Activated CD8-positive, alpha-beta T cell treated with anti-CD3 and anti-CD28 coated beads, Interleukin-2, amount 10 ng/mL, durations not matched to agents 7 days and 5 days (primary cell): ENCODE measurements around the gene KRT7. TPM values are rescaled to one million over a fixed set of nuclear protein-coding genes. Genes with fewer than 3 reads are reported as not detected.
"Not testable (repeated sequence)": the region's sequence is repeated elsewhere in the genome, so short reads cannot be mapped to it uniquely, and the experiment has no call there.

Experiments used
- ATAC-seq: fragments of 150-1000 bp; cut with Tn5 transposase; one replicate; pipeline ENCODE4 v1.10.0; 2021; ENCODE audit warnings: moderate library complexity
- CTCF ChIA-PET: fragments of 350-600 bp; sonication (Branson Sonifier 250); formaldehyde crosslinking; loops from one replicate; lab custom pipeline; 2021; ENCODE audit warnings: antibody characterized with exemption; lab: Charles Lee
- POLR2A ChIA-PET: fragments of 350-600 bp; sonication (Branson Sonifier 250); formaldehyde crosslinking; loops from one replicate; lab custom pipeline; 2021; ENCODE audit warnings: antibody characterized with exemption; lab: Charles Lee
- DNase-seq: peaks from one replicate; pipeline ENCODE4 v3.0.0-alpha.2; 2020
- H3K27ac Mint-ChIP-seq: one replicate; pipeline ENCODE4 v1.8.0; 2021; ENCODE audit warnings: mild to moderate bottlenecking, mixed read lengths
- H3K27me3 Mint-ChIP-seq: one replicate; pipeline ENCODE4 v1.8.0; 2021; ENCODE audit warnings: low read depth, mixed read lengths
- H3K36me3 Mint-ChIP-seq: one replicate; pipeline ENCODE4 v1.8.0; 2021; ENCODE audit warnings: low read depth, mixed read lengths
- H3K4me1 Mint-ChIP-seq: one replicate; pipeline ENCODE4 v1.8.0; 2021; ENCODE audit warnings: low read depth, mixed read lengths
- H3K4me3 Mint-ChIP-seq: one replicate; pipeline ENCODE4 v1.8.0; 2021; ENCODE audit warnings: mild to moderate bottlenecking, mixed read lengths
- H3K9me3 Mint-ChIP-seq: one replicate; pipeline ENCODE4 v1.8.0; 2022; ENCODE audit warnings: mixed read lengths; ENCODE audit not compliant: insufficient read depth
- total RNA-seq, 2 experiments: library from RNA; stranded (reverse); gene quantifications; one replicate each; pipeline ENCODE4 v1.2.3, GENCODE V29; 2021

The KRT7 gene
- total RNA-seq, 2 experiments from 2014 or later = 14.4 to 14.7 TPM

DNA sequence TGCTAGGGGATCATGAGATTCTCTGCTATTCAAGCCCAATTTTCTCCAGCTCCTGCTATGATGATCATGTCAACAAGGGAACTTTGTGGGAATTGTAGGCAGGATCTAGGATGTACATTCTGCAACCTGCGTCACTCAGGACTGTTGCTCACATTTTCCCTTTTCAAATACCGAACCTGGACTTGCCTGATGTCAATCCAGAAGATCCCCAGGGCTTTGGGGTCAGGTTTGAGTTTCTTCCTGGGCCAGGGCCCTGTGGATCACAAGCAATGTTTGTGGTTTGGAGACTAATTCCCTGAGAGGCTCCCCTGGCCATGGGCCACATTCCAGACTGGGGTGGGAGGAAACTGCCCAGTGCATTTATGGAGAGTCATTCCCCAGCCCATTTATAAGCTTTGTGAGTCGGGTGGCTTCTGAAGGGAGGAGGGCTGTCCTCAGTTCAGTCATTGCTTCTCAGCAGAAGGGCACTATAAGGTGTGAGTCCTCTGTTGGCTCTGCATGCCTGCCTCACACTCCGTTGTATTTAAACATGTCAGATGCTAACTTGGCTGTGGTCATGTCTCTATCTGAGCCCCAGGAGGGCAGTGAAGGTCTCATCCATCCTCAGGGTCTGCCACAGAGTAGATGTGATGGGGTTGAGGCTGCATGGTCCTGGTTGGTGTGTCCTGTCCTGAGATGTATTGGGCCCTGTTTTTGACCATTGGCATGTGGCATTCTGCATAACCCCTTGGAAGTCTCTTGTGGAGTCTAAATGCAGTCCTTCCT, 47.9 kb downstream of the KRT7 start:
- no peak for DNase-seq
- no peak overlapping the region for H3K27ac Mint-ChIP-seq

DNA sequence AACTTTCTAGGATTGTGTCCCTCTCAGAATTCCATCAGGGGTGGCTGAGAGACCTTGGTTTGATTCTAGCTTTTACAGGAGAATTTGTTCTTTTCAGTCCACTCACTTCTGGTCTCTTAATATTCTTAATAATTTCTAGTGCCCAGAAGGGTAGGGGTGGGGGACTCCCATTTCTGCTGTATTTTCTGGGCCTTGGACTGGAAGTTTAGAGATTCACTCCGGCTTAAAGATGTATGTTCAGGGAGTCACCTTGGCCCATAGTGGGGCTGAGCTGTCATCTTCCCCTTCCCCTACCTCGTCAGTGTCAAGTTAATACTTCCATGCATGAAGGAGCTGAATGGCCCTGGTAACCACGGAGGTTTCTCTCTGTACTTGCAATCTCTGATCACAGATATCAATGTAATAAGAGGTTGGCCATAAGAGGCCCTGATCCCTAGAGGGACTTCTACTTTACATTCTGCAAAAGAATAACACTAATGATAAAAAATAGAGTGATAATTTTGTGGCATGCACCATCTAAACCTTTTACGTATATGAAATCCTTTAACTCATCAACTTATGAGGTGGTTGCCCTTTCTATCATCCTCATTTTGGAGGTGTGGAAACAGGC, 51.6 kb downstream of the KRT7 start:
- Mint-ChIP-seq H3K27ac (no peak overlapping the region), H3K36me3 (no peaks in the 10 kb centered on the region), H3K27me3 (peaks cover 19% of the 10 kb centered on the region), H3K9me3 (no peaks in the 10 kb centered on the region), H3K4me3 (no peak overlapping the region), H3K4me1 (peaks cover 24% of the 10 kb centered on the region)
- DNase-seq (no peak), ATAC-seq (no peak)
- CTCF ChIA-PET = interaction anchor here (0.6 to 2.7 kb wide), 6 partner anchors 10 to 125 kb away, joined by 3 to 7 read pairs (median 3); partner anchors contain the start of gene KRT86
- POLR2A ChIA-PET = no interaction called here

More for the DNA sequence above, 47.9 kb downstream of the KRT7 start:
- Mint-ChIP-seq H3K4me3 (no peak overlapping the region), H3K36me3 (no peaks in the 10 kb centered on the region), H3K27me3 (peaks cover 30% of the 10 kb centered on the region), H3K4me1 (peaks cover 24% of the 10 kb centered on the region), H3K9me3 (no peaks in the 10 kb centered on the region)
- CTCF ChIA-PET = interaction anchor here (2.2 to 7.8 kb wide), 8 partner anchors 11 to 123 kb away, joined by 6 to 89 read pairs (median 24); no protein-coding TSS in a partner anchor
- no peak for ATAC-seq
- POLR2A ChIA-PET = no interaction called here

DNA sequence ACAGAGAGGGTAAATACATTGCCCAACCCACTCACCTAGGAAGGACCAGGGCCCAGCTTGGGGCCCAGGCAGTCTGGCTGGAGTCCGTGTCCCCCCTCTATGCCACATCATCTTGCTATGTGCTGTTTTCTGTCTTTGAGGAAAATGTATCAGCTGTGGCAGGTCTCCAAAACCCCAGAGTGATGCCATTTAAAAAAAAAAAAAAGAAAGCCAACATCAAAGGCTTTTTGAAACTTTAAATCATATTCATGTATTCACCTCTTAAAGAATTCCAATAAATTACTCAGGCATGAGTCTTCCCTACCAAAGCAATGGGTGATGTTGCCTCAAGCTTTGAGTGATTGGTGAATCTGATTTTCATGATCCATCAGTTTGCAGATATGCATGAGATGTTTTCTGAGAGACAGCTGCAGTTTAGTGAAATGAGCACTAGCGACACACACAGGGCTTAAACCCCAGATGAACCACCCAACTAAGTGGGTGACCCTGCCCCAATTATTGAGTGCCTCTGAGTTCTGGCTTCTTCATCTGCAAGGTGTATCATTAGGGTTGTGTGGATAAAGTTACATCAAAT, 52.2 kb downstream of the KRT7 start:
- CTCF ChIA-PET = interaction anchor here (0.6 to 2.7 kb wide), 5 partner anchors 10 to 125 kb away, joined by 3 to 7 read pairs (median 3); no protein-coding TSS in a partner anchor
- POLR2A ChIA-PET = no interaction called here
- Mint-ChIP-seq H3K9me3 (no peaks in the 10 kb centered on the region), H3K36me3 (no peaks in the 10 kb centered on the region), H3K4me3 (no peak overlapping the region), H3K4me1 (peaks cover 24% of the 10 kb centered on the region), H3K27ac (no peak overlapping the region), H3K27me3 (peaks cover 13% of the 10 kb centered on the region)
- DNase-seq (no peak), ATAC-seq (no peak)

DNA sequence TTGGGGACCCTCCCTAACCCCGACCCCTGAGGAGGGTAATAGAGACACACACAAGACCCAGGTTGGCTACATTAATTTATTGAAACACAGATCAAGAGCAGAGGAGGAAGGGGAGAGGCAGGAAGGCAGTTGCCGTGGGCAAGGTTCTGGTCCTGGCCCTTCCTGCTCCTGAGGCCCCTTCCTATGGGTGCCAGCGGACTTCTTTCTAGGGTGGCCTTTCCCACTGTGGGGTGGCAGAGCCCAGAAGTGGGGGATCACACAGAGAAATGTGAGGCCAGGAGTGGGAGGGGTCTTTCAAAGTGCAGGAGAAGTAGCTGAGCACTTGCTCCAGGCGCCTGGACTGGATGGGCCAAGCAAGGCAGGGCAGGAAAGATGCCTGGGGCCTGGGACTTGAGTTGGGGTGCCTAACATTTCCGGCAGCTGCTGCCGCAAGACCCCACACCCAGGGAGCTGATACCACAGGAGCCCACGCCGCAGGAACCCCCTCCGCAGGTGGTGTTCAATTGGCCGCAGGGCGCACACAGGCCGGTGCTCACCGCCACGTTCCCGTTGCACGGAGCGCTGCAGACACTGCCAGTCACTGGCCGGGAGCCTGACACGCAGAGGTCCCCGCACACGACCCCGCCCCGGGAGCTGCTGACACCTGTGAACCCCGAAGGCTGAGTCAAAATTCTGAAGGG, 52.9 kb downstream of the KRT7 start:
- ChIA-PET CTCF (interaction anchor here (0.9 to 2.3 kb wide), 3 partner anchors 8 to 19 kb away, joined by 3 to 7 read pairs (median 3); no protein-coding TSS in a partner anchor), POLR2A (no interaction called here)
- DNase-seq (no peak), ATAC-seq (no peak)
- H3K9me3 Mint-ChIP-seq = no peaks in the 10 kb centered on the region
- H3K4me3 Mint-ChIP-seq = no peak overlapping the region
- H3K4me1 Mint-ChIP-seq = peaks cover 24% of the 10 kb centered on the region
- H3K36me3 Mint-ChIP-seq = no peaks in the 10 kb centered on the region
- H3K27ac Mint-ChIP-seq = peak overlapping the region; percentile 27
- peaks cover 9% of the 10 kb centered on the region for H3K27me3 Mint-ChIP-seq

DNA sequence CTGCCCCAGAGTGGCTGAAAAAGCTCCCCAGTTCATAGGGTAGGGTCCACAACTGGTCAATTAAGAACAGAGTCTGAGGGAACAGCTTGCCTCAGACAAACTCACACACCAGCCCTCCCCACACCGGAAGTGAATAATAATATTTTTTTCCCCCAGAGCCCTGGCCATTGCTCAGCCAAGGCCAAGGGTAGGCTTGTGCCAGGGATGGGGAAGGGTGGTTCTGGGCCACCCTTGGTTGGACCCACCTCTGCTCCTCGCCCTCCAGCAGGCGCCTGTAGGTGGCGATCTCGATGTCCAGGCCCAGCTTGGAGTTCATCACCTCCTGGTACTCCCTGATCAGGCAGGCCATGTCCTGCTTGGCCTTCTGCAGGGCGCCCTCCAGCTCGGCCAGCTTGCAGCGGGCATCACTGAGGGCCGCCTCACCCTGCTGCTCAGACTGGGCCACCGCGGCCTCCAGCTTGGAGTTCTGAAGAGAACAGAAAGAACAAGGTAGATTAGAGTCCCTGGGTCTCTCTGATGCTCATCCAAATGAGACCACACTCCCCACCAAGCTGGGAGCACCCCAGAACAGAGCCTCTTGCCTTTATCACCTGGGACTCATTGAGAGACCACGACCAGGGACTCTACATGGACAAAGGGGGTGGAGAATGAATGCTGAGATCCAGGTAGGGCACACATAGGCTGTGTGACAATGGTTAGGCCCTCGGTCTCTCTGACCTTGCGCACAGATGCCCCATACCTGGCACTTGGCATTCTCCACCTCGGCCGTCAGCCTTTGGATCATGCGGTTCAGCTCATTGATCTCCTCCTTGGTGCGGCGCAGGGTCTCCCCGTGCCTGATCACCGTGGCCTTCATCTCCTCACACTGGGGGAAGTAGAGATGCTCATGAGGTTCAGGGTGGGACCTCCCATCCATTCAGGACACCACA, 54.1 kb downstream of the KRT7 start:
- H3K27ac Mint-ChIP-seq = peak overlapping the region; percentile 57
- not testable (repeated sequence) for H3K36me3 Mint-ChIP-seq, DNase-seq, H3K4me3 Mint-ChIP-seq, H3K9me3 Mint-ChIP-seq, ATAC-seq
- peaks cover 14% of the 10 kb centered on the region for H3K27me3 Mint-ChIP-seq
- CTCF ChIA-PET = interaction anchor here (0.9 to 1.1 kb wide), 2 partner anchors 9 to 18 kb away, joined by 3 read pairs; no protein-coding TSS in a partner anchor
- POLR2A ChIA-PET = interaction anchor here (0.6 kb wide), 1 partner anchor 863 kb away, joined by 3 read pairs; no protein-coding TSS in a partner anchor
- H3K4me1 Mint-ChIP-seq = peaks cover 24% of the 10 kb centered on the region

DNA sequence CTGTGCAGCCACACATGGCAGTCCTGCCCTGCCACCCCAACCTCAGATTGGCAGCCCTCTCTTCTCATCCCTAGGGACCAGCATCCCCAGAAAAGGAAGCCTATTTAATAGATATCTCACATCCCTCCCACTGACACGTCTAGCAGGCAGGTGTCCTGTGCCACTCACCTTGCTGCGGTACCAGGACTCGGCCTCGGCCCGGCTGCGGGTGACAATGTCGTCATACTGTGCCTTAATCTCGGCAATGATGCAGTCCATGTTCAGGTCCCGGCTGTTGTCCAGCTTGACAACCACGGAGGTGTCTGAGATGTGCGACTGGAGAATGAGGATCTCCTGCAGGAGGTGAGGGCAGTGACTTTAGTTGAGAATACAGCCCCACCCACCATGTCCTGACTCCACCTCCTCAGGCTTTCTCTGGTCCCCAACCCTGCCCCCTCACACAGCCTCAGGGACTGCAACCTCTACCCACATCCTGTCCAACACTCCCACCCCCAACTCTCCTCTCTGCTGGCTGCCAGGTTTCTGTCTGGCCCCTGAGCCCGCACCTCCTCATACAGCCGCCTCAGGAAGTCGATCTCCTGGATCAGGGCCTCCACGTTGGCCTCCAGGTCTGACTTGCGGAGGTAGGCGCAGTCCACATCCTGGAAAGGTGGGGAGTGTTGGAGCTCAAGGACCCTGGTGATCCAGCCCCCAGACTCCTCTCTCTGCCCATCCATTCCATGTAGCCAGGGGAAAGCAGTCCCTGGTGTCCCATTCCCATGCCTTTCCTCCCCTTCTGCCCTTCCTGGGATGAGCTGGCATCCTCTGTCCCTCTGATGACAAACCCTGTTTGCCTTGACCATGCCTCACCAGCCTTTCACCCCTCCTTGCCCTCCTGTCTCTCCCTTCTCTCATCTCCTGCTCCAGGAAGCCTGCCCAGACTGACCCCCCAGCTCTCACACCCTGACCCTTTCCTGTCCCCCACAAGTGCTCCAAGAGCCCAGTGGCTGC, 55.1 kb downstream of the KRT7 start:
- H3K36me3 Mint-ChIP-seq, DNase-seq, H3K4me3 Mint-ChIP-seq, H3K9me3 Mint-ChIP-seq: not testable (repeated sequence)
- peaks cover 15% of the 10 kb centered on the region for H3K27me3 Mint-ChIP-seq
- peak overlapping the region; percentile 57 for H3K27ac Mint-ChIP-seq
- ChIA-PET POLR2A (interaction anchor here (0.6 kb wide), 1 partner anchor 864 kb away, joined by 3 read pairs; no protein-coding TSS in a partner anchor), CTCF (interaction anchor here (1.0 kb wide), 1 partner anchor 9 kb away, joined by 3 read pairs; no protein-coding TSS in a partner anchor)
- peaks cover 24% of the 10 kb centered on the region for H3K4me1 Mint-ChIP-seq
- peak; percentile 80 for ATAC-seq

DNA sequence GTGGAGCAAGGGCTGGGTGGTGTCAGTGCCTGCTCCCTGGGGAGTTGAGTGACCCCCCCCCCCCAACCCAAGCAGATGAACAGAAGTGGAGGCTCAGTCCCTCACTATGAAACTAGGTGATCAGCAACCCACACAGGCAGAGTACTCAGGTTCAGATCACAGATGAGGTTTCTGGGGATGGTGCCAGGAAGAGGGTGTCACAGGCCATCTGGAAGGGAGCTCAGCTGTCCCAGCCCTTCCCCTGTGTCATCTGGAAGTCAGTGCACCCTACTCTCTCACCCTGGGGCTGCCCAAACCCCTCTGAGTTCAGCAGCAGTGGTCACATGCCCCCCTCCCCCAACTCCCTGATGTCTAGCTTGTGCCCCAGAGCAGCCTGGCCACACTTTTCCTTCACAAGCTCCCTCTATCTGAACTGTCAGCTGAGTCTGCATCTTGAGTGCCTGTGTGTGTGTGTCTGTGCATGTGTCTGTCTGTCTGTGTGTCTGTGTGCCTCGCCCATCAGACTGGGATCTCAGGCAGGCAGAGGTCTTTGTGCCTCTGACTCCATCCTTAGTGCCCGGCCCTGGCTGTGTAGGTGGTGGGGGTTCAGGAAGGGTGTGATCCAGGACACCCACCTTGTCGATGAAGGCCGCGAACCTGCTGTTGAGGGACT, 57.6 kb downstream of the KRT7 start:
- H3K9me3 Mint-ChIP-seq, ATAC-seq, H3K36me3 Mint-ChIP-seq, H3K27ac Mint-ChIP-seq, H3K4me3 Mint-ChIP-seq, DNase-seq, CTCF ChIA-PET, POLR2A ChIA-PET: not testable (repeated sequence)
- Mint-ChIP-seq H3K27me3 (peaks cover 28% of the 10 kb centered on the region), H3K4me1 (peaks cover 38% of the 10 kb centered on the region)

DNA sequence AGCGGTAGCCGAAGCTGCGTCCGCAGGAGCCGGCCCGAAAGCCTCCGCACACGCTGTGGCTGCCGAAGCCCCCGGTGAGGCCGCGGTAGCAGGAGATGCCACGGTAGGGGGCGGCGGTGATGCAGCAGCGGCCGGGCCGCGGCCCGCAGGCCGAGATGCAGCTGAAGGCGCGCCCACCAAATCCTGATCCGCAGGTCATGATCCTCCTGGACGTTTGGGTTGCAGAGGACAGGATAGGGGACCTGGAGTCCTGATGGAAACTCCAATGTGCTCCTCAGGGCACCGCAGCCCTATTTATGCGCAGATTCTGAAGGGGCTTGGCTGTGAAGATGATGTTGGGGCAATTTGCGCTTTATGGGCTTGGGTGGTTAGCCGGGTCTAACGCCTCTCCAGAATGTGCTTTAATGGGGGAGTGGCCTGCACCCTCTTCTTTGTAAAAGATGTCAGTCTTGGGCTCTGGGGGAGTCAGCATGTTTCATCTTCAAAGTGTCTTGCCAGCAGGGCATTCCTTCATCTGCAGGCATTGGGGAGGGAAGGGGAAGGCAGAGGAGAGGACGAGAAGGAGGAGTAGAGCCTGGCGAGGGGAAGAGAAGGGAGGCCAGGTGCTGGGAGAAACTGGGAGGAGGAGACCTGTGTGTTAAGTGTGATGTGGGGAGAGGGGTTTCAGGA, 58.4 kb downstream of the KRT7 start, which contains the start of gene KRT81:
Gene KRT81 (minus strand): TSS at position 268 of the 669 bp plus-strand sequence. CDS start 69 bp downstream, at position 199.
- H3K36me3 Mint-ChIP-seq = no peaks in the 10 kb centered on the region
- ATAC-seq = no peak
- H3K4me1 Mint-ChIP-seq = peaks cover 41% of the 10 kb centered on the region
- H3K27me3 Mint-ChIP-seq = peaks cover 34% of the 10 kb centered on the region
- H3K27ac Mint-ChIP-seq = no peak within 1 kb of the TSS
- no peak within 1 kb of the TSS for H3K4me3 Mint-ChIP-seq
- no peaks in the 10 kb centered on the region for H3K9me3 Mint-ChIP-seq
- DNase-seq = no peak
- ChIA-PET CTCF (interaction anchor here (4.5 kb wide), 1 partner anchor 12 kb away, joined by 35 read pairs; no protein-coding TSS in a partner anchor), POLR2A (no interaction called here)

DNA sequence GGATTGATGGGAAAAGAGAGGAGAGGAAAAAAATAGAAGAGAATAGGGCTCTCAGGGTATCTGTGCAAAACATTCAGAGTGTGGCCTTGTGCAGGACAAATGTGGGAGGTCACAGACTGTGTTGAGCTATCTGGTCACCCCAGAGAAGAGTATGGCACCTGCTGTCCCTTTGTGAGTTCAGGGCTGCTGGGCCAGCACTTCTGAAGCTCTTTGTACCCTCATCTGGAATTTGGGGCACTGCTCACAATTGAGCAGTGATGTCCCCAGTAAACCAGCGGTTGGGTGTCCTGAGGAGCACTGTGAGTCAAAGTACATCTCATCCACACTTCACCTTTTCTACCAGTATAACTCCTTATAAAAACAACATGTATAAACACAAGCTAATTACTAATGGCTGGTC, 60.9 kb downstream of the KRT7 start:
- H3K27ac Mint-ChIP-seq = no peak overlapping the region
- POLR2A ChIA-PET = no interaction called here
- H3K27me3 Mint-ChIP-seq = peaks cover 51% of the 10 kb centered on the region
- no peak for ATAC-seq
- peaks cover 20% of the 10 kb centered on the region for H3K4me1 Mint-ChIP-seq
- CTCF ChIA-PET = interaction anchor here (0.7 to 4.5 kb wide), 12 partner anchors 9 to 1055 kb away, joined by 3 to 35 read pairs (median 4); partner anchors contain the start of gene DAZAP2
- H3K36me3 Mint-ChIP-seq = no peaks in the 10 kb centered on the region
- no peaks in the 10 kb centered on the region for H3K9me3 Mint-ChIP-seq
- no peak for DNase-seq
- H3K4me3 Mint-ChIP-seq = no peak overlapping the region
